Vagina (tissue), 2 donors: ENCODE measurements around the gene DNM3.

Experiments used
- CTCF ChIP-seq, 3 experiments: fragments of 450-650 bp in 2 of 3; fragments of 200-600 bp in 1 of 3; sonication (generic) in 1 of 3; IDR thresholded peaks; one replicate each; pipeline ENCODE4 v1.5.1; 2017 to 2019; ENCODE audit warnings: antibody characterized with exemption in 3 of 3, mild to moderate bottlenecking in 2 of 3, moderate library complexity in 2 of 3
- POLR2A ChIP-seq, 2 donors: fragments of 450-650 bp; IDR thresholded peaks; one replicate each; pipeline ENCODE4 v1.6.1; 2017; ENCODE audit warnings: antibody characterized with exemption in 2 of 2, mild to moderate bottlenecking in 2 of 2, moderate library complexity in 2 of 2

- TF ChIP-seq POLR2A (IDR thresholded peaks at IDR 0.05), result no peak
- no peak for TF ChIP-seq CTCF (IDR thresholded peaks at IDR 0.05)
These were observed 78.9 kb downstream of the DNM3 start for GRCh38 chr1:171919891-171920887.
